Breast epithelium (tissue), 3 donors: ENCODE measurements around the gene HOXD9.

Experiments
- CTCF ChIP-seq, 3 donors: fragments of 450-650 bp; IDR thresholded peaks; one replicate each; pipeline ENCODE4 v1.5.1; 2016 to 2017; ENCODE audit warnings: antibody characterized with exemption in 3 of 3, mild to moderate bottlenecking in 3 of 3, moderate library complexity in 3 of 3
- POLR2A ChIP-seq: fragments of 450-650 bp; IDR thresholded peaks from one replicate; pipeline ENCODE4 v1.6.1; 2016; ENCODE audit warnings: antibody characterized with exemption, mild to moderate bottlenecking, moderate library complexity

GRCh38 chr2:176156301-176156806, 33.8 kb downstream of the HOXD9 start:
- TF ChIP-seq CTCF (IDR thresholded peaks at IDR 0.05) (no peak), POLR2A (no peak)
